Measurements from ENCODE around the gene MIOX.

DNA sequence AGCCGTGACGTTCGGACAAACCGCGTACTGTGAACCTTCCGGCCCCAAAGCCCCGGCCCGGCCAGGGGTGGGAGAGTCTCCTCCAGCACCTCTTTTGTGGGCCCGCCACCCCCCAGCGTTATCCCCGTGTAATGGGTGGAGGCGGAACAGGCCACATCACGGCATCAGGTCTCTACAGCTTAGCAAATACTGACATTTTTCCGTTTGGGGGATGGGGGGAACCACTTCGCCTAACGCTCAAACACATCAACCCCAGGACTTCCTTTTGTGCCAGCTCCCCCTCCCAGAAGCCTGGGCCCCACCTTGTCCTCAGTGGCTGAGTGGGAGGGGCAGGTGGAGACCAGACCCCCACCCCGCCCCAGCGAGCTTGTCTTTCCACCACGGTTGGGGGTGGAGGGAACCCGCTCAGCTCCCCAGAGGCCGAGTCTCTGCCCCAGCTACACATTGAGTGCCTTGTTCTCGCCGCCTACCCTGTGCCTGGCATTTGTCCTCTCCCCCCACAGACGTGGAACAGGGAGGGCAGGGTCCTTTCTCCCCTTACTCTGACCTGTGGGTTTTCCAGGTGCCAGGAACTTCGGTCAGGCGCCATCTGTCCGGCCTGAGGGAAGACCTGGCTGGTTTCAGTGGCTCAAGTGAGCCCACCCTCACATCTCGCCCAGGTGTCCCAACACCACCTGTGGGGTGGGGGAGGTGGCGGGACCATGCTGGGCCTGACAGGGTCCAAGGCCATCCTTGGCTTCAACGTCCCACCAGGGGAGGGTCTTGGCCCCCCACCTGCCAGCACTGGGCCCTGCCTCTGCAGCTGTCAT is 41.4 kb upstream of the MIOX start:
- TF ChIP-seq TCF12 (IDR thresholded peaks at IDR 0.05; ENCODE audit: low read depth) = no peak
- TF ChIP-seq TAF1 (IDR thresholded peaks at IDR 0.05; ENCODE audit: low read depth) = no peak
- TF ChIP-seq, protein P1, sequence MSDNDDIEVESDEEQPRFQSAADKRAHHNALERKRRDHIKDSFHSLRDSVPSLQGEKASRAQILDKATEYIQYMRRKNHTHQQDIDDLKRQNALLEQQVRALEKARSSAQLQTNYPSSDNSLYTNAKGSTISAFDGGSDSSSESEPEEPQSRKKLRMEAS (IDR thresholded peaks at IDR 0.05) = no peak
- TF ChIP-seq CREB1 (IDR thresholded peaks at IDR 0.05; ENCODE audit: low read depth) = no peak
- no peak for TF ChIP-seq FOXM1 (IDR thresholded peaks at IDR 0.05; ENCODE audit: borderline replicate concordance, low read depth)

All from Ishikawa (cell line).